Activated T-helper 1 cell treated with anti-CD3 and anti-CD28 coated beads, Interleukin-2, amount 50 U/mL, for 16 hours (primary cell): ENCODE measurements around the gene POMGNT2.
"Not testable (repeated sequence)": the region's sequence is repeated elsewhere in the genome, so short reads cannot be mapped to it uniquely, and the experiment has no call there.

ENCODE experiments used
- DNase-seq, 2 donors: peaks; one replicate each; pipeline ENCODE4 v3.0.0-alpha.2; 2020; ENCODE audit warnings: low read depth in 1 of 2, low spot score in 1 of 2

Gene POMGNT2

DNA sequence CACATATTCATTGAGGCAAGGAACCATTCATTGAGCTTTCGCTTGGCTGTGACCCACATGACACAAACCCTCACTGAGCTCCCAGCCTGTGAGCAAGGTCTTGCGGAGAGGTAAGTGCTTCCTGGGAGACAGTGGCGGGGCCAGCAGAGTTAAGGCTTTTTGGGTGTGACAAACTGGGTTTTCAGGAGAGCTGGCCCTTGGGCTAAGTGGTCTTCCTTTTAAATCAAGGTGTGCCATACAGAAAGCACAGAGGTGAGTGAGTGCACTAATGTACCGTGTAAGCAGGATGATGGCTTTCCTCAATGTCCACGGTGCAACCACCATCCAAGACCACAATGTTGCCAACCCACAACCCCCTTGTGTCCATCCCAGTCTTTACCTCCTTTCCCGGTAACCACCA, 28.6 kb downstream of the POMGNT2 start:
- DNase-seq, result no peak

- DNase-seq, result no peak
Measured at GRCh38 chr3:43076857-43077256, 29.0 kb downstream of the POMGNT2 start.

- DNase-seq, result no peak
Measured at GRCh38 chr3:43075904-43076661, 29.8 kb downstream of the POMGNT2 start.

DNA sequence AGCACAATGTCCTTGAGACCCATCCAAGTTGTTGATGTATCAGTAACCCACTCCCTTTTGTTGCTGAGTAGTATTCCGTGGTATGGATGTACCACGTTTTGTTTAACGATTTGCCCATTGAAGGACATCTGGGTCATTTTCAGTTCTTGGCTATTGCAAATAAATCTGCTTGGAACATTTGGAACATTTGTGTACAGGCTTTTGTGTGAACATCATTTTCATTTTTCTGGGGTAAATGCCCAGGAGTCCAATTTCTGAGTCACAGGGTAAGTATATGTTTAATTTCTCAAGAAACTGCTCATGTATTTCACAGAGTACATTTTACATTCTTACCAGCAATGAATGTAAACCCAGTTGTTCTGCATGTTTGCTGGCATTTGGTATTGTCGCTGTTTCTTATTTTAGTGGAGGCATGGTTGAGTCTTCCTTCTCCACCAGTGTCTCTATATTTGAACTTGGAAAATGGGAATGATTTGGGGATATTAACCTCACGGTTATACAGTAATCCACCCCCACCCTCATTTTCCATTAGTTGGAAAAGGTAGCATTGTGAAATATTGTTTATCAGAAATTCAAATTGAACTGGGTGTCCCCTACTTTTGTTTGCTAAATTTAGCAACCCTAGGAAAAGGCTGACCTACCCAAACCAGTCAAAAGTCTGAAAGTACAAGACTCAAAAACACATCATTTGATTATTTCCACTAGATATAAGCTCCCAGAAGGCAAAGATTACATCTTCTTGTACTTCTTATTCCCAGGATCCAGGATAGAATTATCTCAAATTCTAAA, 30.8 kb downstream of the POMGNT2 start:
- DNase-seq, result no peak

- DNase-seq, result no peak
Measured at GRCh38 chr3:43074482-43074881, 31.4 kb downstream of the POMGNT2 start.

DNA sequence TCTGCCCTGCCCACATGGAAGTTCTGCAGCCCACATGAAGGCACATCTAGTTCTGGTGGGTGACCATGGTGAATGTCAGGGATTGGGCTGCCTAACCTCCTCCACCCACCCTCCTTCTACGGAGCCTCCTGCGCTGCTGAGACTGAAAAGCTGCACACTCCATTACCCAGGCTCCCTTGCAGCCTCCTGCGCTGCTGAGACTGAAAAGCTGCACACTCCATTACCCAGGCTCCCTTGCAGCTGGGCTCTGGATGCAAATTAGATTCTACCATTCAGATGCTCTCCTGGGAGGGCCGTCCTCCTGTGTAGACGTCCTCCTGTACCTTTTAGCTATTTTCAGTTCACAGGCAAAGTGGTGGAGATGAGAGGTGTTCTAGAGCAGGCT, 32.1 kb downstream of the POMGNT2 start:
- DNase-seq, result no peak

- no peak for DNase-seq
Measured at GRCh38 chr3:43073116-43073835, 32.6 kb downstream of the POMGNT2 start.

- DNase-seq, result no peak
Measured at GRCh38 chr3:43072361-43072760, 33.5 kb downstream of the POMGNT2 start.

DNA sequence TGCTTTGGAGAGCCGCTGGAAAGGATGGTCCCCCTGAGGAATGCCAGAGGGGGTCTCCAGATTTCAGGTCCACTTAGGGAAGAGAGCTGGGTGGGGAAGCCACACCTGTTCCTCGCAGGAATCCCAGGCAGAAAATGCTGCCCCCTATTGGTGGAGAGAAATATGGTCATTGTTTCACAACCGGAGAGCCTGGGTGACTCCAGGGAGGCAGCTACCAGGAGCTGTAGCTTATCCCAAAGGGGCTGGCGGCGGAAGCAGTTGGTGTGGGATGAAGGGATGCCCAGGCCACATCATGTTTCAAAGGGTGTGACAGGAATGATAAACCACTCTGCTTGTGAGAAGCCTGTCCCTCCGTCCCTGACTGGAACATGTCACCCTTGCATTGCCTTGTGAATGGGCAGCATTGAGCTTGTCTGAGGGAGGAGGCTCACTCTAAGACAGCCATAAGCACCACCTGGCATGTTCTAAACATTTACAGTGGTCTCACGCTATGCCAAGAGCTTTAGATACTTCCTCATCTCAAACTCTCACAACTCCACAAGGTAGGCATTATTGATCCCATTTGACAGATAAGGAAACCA, 34.5 kb downstream of the POMGNT2 start:
- DNase-seq, result peak in 1 of 2 donors; percentile 2

- DNase-seq, result not testable (repeated sequence)
Measured at GRCh38 chr3:43070670-43071069, 35.2 kb downstream of the POMGNT2 start.

- DNase-seq, result no peak
Measured at GRCh38 chr3:43063114-43063513, 42.8 kb downstream of the POMGNT2 start.

DNA sequence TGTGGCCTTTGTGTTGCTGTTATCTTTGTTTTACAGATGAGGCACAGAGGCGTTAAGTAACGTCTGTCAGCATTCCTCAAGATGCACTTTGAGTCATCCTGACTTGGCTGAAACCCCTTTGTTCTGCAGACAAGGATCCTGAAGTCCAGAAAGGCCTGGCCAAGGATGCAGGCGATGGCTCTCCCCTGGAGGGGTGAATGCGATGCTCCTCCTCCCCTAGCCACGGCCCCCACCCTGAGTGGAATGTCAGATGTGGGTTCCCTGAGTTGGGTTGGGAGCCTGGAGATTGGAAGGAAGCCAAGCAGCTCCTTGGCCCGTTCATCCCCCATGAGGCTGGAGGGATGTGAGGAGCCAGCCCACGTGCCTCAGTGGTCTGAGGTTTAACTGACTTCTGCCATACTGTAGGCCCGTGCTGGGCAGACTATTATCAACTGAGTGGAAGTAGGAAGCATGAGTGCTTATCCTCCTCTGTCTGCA, 43.3 kb downstream of the POMGNT2 start:
- DNase-seq, result no peak

DNA sequence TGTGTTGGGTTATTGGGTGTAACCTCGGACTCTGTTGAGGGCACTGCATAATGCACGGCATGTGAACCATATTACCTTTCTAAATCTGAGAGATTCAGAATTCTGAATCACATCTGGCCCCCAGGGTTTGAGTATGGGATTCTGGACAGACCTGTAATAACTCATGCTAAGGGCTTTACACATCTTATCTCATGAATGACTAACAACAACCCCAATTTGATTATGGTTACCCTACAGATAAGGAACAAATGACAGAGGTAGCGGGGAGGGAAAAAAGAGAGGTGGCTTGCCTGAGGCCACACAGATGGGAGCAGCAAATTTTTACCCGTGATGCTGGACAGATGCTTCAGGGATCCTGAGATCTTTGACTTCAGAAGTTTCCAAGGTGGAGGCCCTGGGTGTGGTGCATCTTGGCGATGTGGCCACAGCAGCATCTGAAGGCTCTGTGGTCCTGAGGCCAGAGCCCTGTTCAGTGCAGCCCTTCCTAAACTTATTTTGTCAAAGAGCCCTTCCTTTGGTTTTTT, 43.8 kb downstream of the POMGNT2 start:
- no peak for DNase-seq

DNA sequence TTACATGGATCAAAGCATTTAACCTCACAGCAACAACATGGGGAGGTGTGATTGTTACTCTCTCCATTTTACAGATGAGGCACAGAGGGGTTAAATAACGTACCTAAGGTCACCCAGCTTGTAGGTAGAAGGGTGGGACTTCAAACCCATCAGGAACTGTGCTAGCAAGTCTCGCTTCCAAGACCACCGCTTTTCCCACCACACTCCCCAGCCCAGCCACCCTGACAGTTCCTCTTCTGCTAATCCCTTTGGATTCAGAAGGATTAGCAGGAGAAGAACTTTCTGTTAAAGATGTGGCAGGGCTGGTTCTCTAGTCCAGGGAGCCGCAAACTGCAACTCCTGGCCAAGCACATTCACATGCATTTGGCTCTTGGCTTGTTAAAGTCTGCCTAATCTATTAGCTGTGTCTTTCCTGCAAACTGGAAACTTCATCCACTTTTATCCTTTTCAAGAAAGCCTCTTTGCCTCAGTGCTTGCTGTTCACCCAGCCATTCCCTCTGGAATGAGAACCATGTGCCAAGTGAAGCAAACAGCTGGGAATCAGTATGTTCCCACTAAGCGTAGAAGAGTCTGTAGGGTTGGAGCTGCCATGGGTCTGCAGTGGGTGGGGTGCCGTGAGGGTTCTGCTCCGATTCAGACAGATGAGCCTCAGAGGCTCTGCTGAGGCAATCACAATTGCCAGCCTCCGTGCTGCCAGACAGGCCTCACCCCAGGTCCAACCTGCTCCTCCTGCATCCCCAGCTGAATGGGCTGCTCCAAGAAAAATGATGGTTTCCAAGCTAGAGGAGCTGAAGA, 44.6 kb downstream of the POMGNT2 start:
- DNase-seq, result no peak

- DNase-seq, result no peak
Measured at GRCh38 chr3:43059456-43059855, 46.4 kb downstream of the POMGNT2 start.

GRCh38 chr3:43055806-43056770, 49.8 kb downstream of the POMGNT2 start:
- no peak for DNase-seq

DNA sequence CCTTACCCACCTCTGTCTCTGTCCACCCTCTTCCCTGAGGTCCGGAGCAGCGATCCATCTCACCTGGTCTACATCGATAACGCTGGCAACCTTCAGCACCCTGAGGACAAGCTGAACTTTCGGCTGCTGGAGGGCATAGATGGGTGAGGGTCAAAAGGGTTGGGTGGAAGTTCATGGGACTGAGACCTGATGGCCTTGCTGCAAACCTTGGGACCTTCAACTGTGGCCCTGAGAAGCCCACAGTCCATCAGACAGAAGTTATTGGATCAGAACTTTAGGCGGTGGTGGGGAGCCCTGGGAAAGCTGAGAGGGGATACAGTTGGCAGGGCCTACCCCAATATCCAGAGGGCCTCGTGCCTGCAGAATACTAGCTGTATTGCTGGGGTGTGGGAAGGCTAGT, 50.5 kb downstream of the POMGNT2 start:
- DNase-seq, result no peak

GRCh38 chr3:43054754-43055153, 51.1 kb downstream of the POMGNT2 start:
- DNase-seq, result no peak

- DNase-seq, result no peak
Measured at GRCh38 chr3:43053291-43053690, 52.6 kb downstream of the POMGNT2 start.
